HepG2 (cell line): ENCODE results near the gene TTC23. TPM values are rescaled to one million over a fixed set of nuclear protein-coding genes. Genes with fewer than 3 reads are reported as not detected.
A peak's percentile ranks its signal among the peaks of the same experiment; 100 is the strongest.

Experiments
- ATF1 ChIP-seq: IDR thresholded peaks from 2 replicates; pipeline ENCODE4 v1.6.1; 2016; ENCODE audit warnings: mild to moderate bottlenecking, control low read depth
- DZIP1 ChIP-seq: sonication (generic); formaldehyde crosslinking; IDR thresholded peaks from 2 replicates; pipeline ENCODE4 v1.5.0; 2020; ENCODE audit warnings: mild to moderate bottlenecking, missing genetic modification reagents
- EEA1 ChIP-seq: sonication (generic); formaldehyde crosslinking; IDR thresholded peaks from 2 replicates; pipeline ENCODE4 v1.5.1; 2020; ENCODE audit warnings: mild to moderate bottlenecking, missing genetic modification reagents, borderline replicate concordance
- ERF ChIP-seq: IDR thresholded peaks from 2 replicates; pipeline ENCODE4 v1.6.1; 2018; ENCODE audit warnings: missing biosample characterization, missing genetic modification reagents
- GTF3A ChIP-seq: sonication (generic); formaldehyde crosslinking; conservative IDR thresholded peaks from 2 replicates; pipeline ENCODE4 v1.4.0; 2020; ENCODE audit warnings: mild to moderate bottlenecking, missing genetic modification reagents
- NFE2L1 ChIP-seq: sonication (generic); formaldehyde crosslinking; IDR thresholded peaks from 2 replicates; pipeline ENCODE4 v1.4.0; 2020; ENCODE audit warnings: missing genetic modification reagents, mild to moderate bottlenecking, borderline replicate concordance
- SATB2 ChIP-seq: sonication (generic); formaldehyde crosslinking; IDR thresholded peaks from 2 replicates; pipeline ENCODE4 v1.5.0; 2020; ENCODE audit warnings: missing genetic modification reagents
- ZFYVE20 ChIP-seq: sonication (generic); formaldehyde crosslinking; IDR thresholded peaks from 2 replicates; pipeline ENCODE4 v1.8.0; 2023; ENCODE audit warnings: low read depth, mild to moderate bottlenecking, moderate library complexity, missing genetic modification reagents, borderline replicate concordance
- ZKSCAN8 ChIP-seq: IDR thresholded peaks from 2 replicates; pipeline ENCODE4 v1.6.1; 2016; ENCODE audit warnings: borderline replicate concordance, missing genetic modification reagents, missing compliant biosample characterization
- ZNF136 ChIP-seq: sonication (generic); formaldehyde crosslinking; IDR thresholded peaks from 2 replicates; pipeline ENCODE4 v1.8.1; 2022; ENCODE audit warnings: low read depth, mild to moderate bottlenecking, moderate library complexity, missing genetic modification reagents
- ZNF562 ChIP-seq: sonication (generic); formaldehyde crosslinking; IDR thresholded peaks from 2 replicates; pipeline ENCODE4 v1.8.0; 2022; ENCODE audit warnings: missing genetic modification reagents, borderline replicate concordance
- ZNF563 ChIP-seq: sonication (generic); formaldehyde crosslinking; IDR thresholded peaks from 2 replicates; pipeline ENCODE4 v1.8.0; 2022; ENCODE audit warnings: mild to moderate bottlenecking, moderate library complexity, missing genetic modification reagents
- ZNF674 ChIP-seq: sonication (generic); formaldehyde crosslinking; IDR thresholded peaks from 2 replicates; pipeline ENCODE4 v1.5.0; 2020; ENCODE audit warnings: low read depth, mild to moderate bottlenecking, missing genetic modification reagents
- ZSCAN5A ChIP-seq: sonication (generic); formaldehyde crosslinking; IDR thresholded peaks from 2 replicates; pipeline ENCODE4 v1.8.0; 2022; ENCODE audit warnings: mild to moderate bottlenecking, missing genetic modification reagents, borderline replicate concordance
- polyA plus RNA-seq, 8 experiments: library from polyadenylated mRNA; depleted of rRNA in 3 of 8; stranded (reverse) in 7 of 8; unstranded in 1 of 8; fragments of >200 nt; fragmentation: Illumina TruSeq in 4 of 8; extraction: Trizol in 4 of 8; gene quantifications; 2 replicates each; pipeline versions ENCODE4 v1.2.1 to v1.2.3, GENCODE V29; 2011 to 2016; ENCODE audit warnings: low read depth in 4 of 8, missing spikeins in 1 of 8, mixed read lengths in 1 of 8; ENCODE audit not compliant: insufficient read depth in 1 of 8
- total RNA-seq, 5 experiments: library from RNA; depleted of rRNA; stranded (reverse); fragments of >200 nt; fragmentation: Illumina TruSeq; extraction: Trizol; gene quantifications; 2 replicates each; pipeline ENCODE4 v1.2.3, GENCODE V29; 2016; ENCODE audit warnings: low read depth in 1 of 5
- TF ChIP-seq, protein P1 (sequence below): sonication (generic); formaldehyde crosslinking; conservative IDR thresholded peaks from 2 replicates; pipeline ENCODE4 v1.4.0; 2020; ENCODE audit warnings: mild to moderate bottlenecking, missing genetic modification reagents, moderate library complexity
- TF ChIP-seq, protein P2 (sequence below): conservative IDR thresholded peaks from 2 replicates; pipeline ENCODE4 v1.6.1; 2018; ENCODE audit warnings: missing genetic modification reagents
- TF ChIP-seq, protein P3 (sequence below): IDR thresholded peaks from 2 replicates; pipeline ENCODE4 v1.6.1; 2016; ENCODE audit warnings: missing genetic modification reagents, missing compliant biosample characterization
- TF ChIP-seq, protein P4 (sequence below): sonication (generic); formaldehyde crosslinking; IDR thresholded peaks from 2 replicates; pipeline ENCODE4 v1.5.0; 2020; ENCODE audit warnings: mild to moderate bottlenecking, missing genetic modification reagents

Gene TTC23
- total and polyA plus RNA-seq, 2 of the 13 experiments (the other 11 are each of a cell fraction or from before 2014, with no cell fraction given) = 1.6 to 11.7 TPM

- TF ChIP-seq ZNF563 (CRISPR knock-in tag) (0 out of 2 replicates have a peak, but pooled peaks have one; percentile 19), ZNF674 (CRISPR knock-in tag) (no peak), GTF3A (CRISPR knock-in tag) (no peak), DZIP1 (CRISPR knock-in tag) (0 out of 2 replicates have a peak, but pooled peaks have one; percentile 63), ZKSCAN8 (CRISPR knock-in tag) (no peak), ATF1 (CRISPR knock-in tag) (no peak), ZNF136 (CRISPR knock-in tag) (no peak), ERF (CRISPR knock-in tag) (peak; percentile 77; the same call in 1 of the 2 replicates), NFE2L1 (no peak), ZSCAN5A (CRISPR knock-in tag) (no peak), ZFYVE20 (CRISPR knock-in tag) (no peak), SATB2 (CRISPR knock-in tag) (no peak), ZNF562 (CRISPR knock-in tag) (no peak), EEA1 (peak; percentile 30; the same call in 1 of the 2 replicates)
- TF ChIP-seq, protein P1, sequence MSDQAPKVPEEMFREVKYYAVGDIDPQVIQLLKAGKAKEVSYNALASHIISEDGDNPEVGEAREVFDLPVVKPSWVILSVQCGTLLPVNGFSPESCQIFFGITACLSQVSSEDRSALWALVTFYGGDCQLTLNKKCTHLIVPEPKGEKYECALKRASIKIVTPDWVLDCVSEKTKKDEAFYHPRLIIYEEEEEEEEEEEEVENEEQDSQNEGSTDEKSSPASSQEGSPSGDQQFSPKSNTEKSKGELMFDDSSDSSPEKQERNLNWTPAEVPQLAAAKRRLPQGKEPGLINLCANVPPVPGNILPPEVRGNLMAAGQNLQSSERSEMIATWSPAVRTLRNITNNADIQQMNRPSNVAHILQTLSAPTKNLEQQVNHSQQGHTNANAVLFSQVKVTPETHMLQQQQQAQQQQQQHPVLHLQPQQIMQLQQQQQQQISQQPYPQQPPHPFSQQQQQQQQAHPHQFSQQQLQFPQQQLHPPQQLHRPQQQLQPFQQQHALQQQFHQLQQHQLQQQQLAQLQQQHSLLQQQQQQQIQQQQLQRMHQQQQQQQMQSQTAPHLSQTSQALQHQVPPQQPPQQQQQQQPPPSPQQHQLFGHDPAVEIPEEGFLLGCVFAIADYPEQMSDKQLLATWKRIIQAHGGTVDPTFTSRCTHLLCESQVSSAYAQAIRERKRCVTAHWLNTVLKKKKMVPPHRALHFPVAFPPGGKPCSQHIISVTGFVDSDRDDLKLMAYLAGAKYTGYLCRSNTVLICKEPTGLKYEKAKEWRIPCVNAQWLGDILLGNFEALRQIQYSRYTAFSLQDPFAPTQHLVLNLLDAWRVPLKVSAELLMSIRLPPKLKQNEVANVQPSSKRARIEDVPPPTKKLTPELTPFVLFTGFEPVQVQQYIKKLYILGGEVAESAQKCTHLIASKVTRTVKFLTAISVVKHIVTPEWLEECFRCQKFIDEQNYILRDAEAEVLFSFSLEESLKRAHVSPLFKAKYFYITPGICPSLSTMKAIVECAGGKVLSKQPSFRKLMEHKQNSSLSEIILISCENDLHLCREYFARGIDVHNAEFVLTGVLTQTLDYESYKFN (CRISPR knock-in tag) = peak; percentile 68
- TF ChIP-seq, protein P2, sequence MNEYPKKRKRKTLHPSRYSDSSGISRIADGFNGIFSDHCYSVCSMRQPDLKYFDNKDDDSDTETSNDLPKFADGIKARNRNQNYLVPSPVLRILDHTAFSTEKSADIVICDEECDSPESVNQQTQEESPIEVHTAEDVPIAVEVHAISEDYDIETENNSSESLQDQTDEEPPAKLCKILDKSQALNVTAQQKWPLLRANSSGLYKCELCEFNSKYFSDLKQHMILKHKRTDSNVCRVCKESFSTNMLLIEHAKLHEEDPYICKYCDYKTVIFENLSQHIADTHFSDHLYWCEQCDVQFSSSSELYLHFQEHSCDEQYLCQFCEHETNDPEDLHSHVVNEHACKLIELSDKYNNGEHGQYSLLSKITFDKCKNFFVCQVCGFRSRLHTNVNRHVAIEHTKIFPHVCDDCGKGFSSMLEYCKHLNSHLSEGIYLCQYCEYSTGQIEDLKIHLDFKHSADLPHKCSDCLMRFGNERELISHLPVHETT (CRISPR knock-in tag) = no peak
- TF ChIP-seq, protein P3, sequence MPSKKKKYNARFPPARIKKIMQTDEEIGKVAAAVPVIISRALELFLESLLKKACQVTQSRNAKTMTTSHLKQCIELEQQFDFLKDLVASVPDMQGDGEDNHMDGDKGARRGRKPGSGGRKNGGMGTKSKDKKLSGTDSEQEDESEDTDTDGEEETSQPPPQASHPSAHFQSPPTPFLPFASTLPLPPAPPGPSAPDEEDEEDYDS (CRISPR knock-in tag) = no peak
- TF ChIP-seq, protein P4, sequence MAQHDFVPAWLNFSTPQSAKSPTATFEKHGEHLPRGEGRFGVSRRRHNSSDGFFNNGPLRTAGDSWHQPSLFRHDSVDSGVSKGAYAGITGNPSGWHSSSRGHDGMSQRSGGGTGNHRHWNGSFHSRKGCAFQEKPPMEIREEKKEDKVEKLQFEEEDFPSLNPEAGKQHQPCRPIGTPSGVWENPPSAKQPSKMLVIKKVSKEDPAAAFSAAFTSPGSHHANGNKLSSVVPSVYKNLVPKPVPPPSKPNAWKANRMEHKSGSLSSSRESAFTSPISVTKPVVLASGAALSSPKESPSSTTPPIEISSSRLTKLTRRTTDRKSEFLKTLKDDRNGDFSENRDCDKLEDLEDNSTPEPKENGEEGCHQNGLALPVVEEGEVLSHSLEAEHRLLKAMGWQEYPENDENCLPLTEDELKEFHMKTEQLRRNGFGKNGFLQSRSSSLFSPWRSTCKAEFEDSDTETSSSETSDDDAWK (CRISPR knock-in tag) = no peak
These were observed 117.8 kb downstream of the TTC23 start (continued) for GRCh38 chr15:99131441-99132023.
